Heart right ventricle (tissue), 16 donors: ENCODE data around the gene LRP1-AS. TPM values are rescaled to one million over a fixed set of nuclear protein-coding genes. Genes with fewer than 3 reads are reported as not detected.

Source experiments
- ATAC-seq, 8 donors: fragments of 200-7000 bp; cut with Tn5 transposase; one replicate each; pipeline ENCODE4 v1.9.1; 2020; ENCODE audit warnings: mild to moderate bottlenecking in 8 of 8, moderate library complexity in 8 of 8, moderate number of reproducible peaks in 1 of 8
- DNase-seq, 2 donors: peaks; one replicate each; pipeline ENCODE4 v3.0.0-alpha.2; 2020
- H3K27ac ChIP-seq, 10 donors: fragments of 200-600 bp; sonication (generic) in 2 of 10; one replicate each; pipeline versions ENCODE4 v1.5.0 to v1.8.0; 2020 to 2022; ENCODE audit warnings: mild to moderate bottlenecking in 3 of 10
- H3K27me3 ChIP-seq, 7 donors: fragments of 200-600 bp; one replicate each; pipeline ENCODE4 v1.8.0; 2021 to 2022; ENCODE audit warnings: mild to moderate bottlenecking in 2 of 7
- H3K36me3 ChIP-seq, 9 donors: fragments of 200-600 bp; sonication (generic) in 1 of 9; one replicate each; pipeline versions ENCODE4 v1.5.0 to v1.8.0; 2020 to 2022; ENCODE audit warnings: mild to moderate bottlenecking in 2 of 9
- H3K4me1 ChIP-seq, 9 donors: fragments of 200-600 bp; sonication (generic) in 1 of 9; one replicate each; pipeline versions ENCODE4 v1.5.0 to v1.8.0; 2020 to 2022; ENCODE audit warnings: mild to moderate bottlenecking in 4 of 9
- H3K4me3 ChIP-seq, 10 donors: fragments of 200-600 bp; sonication (generic) in 2 of 10; one replicate each; pipeline versions ENCODE4 v1.5.0 to v1.8.0; 2020 to 2022; ENCODE audit warnings: mild to moderate bottlenecking in 7 of 10, moderate library complexity in 2 of 10
- H3K9me3 ChIP-seq, 11 donors: fragments of 200-600 bp in 10 of 11; sonication (generic) in 2 of 11; one replicate each; pipeline versions ENCODE4 v1.5.0 to v1.8.0; 2013 to 2022; ENCODE audit warnings: mild to moderate bottlenecking in 2 of 11, control low read depth in 1 of 11, moderate library complexity in 1 of 11
- WGBS, 2 donors: extraction: QIAGEN DNeasy Blood & Tissue Kit; methylation state at CpG; one replicate each; pipeline ENCODE4 v1.1.7; 2013; ENCODE audit warnings: inconsistent platforms in 1 of 2; 5-methylcytosine and 5-hydroxymethylcytosine counted together
- intact Hi-C, 10 donors: fragments of 100-400 bp; cut with DNase I; formaldehyde crosslinking; loops; one replicate each; pipeline versions ENCODE4 v1.11.1 to v1.14.2; 2022
- polyA plus RNA-seq, 2 donors: library from polyadenylated mRNA; stranded (reverse); fragments of 200-250 nt; gene quantifications; one replicate each; pipeline ENCODE4 v1.2.3, GENCODE V29; 2013
- total RNA-seq, 10 donors: library from RNA; stranded (reverse); fragmentation: NEBNext Ultra II Directional in 3 of 10; extraction: Animal tissue kit (Norgen Biotek cat#: 25700) in 3 of 10; gene quantifications; one replicate each; pipeline versions ENCODE4 v1.2.1 to v1.2.4, GENCODE V29; 2021 to 2023
- TF ChIP-seq, protein P1 (sequence below), 9 donors: fragments of 200-600 bp; sonication (generic) in 2 of 9; IDR thresholded peaks; one replicate each; pipeline versions ENCODE4 v1.5.0 to v1.8.0; 2021 to 2022; ENCODE audit warnings: antibody characterized with exemption in 9 of 9, mild to moderate bottlenecking in 5 of 9, moderate library complexity in 1 of 9
- donor health status: Arrhythmogenic right ventricular cardiomyopathy.
- donor health status: ischemic (EF 13 %, LVEDD 7.1; RV severe dilation, severe dysfunction).
- donor health status: healthy with polysubstance abuse.
- donor health status: DM: no; HTN: yes; CAD: no.
- donor health status: DM: no; HTN: no; CAD: no.
- donor health status: ischemic (EF 25% LVEDD 6.9; RV normal size, moderate dysfunction).
- donor health status: ischemic (EF 25% LVEDD 5.7; RV mildly dilated, moderate dysfunction).
- donor health status: healthy.
- donor health status: DM: yes; HTN: yes; CAD: no.
- donor health status: Ischemic cardiomyopathy.
- donor health status: ischemic (EF 35%, LVEDD 5.7; RV mildly dilated, moderate dysfunction).
- donor health status: nonischemic (EF 11% LVEDD 7.7; RV severe dilation, severe dysfunction).
- donor health status: DM: yes; HTN: yes; CAD: no.
- donor health status: PGD.
- donor health status: ischemic (EF 29% LVEDD 5.4; RV normal size, mild dysfunction).
- donor health status: nonischemic (EF 23%, LVEDD 6.1; RV moderate dilation, normal function).

LRP1-AS gene
- total and polyA plus RNA-seq, 12 donors, result not detected

DNA sequence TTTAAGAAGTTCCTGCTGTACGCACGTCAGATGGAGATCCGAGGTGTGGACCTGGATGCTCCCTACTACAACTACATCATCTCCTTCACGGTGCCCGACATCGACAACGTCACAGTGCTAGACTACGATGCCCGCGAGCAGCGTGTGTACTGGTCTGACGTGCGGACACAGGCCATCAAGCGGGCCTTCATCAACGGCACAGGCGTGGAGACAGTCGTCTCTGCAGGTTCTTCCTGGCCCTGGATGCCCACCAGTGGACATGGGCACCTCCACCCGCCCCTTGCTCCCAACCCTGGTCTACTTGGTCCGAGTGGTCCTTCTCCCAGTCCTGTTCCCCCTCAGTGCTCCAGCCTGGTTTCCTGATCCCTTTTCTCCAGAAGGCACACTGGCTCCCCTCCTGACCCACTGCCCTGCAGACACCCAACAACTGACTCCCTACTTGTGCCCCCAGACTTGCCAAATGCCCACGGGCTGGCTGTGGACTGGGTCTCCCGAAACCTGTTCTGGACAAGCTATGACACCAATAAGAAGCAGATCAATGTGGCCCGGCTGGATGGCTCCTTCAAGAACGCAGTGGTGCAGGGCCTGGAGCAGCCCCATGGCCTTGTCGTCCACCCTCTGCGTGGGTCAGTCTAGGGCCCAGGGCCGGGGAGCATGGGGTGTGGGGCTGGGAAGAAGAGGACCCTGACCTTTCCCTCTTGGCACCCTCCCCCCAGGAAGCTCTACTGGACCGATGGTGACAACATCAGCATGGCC lies 32.1 kb upstream of the LRP1-AS start:
- Histone ChIP-seq H3K4me1 (peaks cover 0 to 16% (median 7%) of the 10 kb centered on the region in 9 donors), H3K36me3 (peaks cover 2 to 100% (median 32%) of the 10 kb centered on the region in 9 donors), H3K27ac (no peak overlapping the region), H3K4me3 (no peak overlapping the region), H3K27me3 (no peaks in the 10 kb centered on the region), H3K9me3 (no peaks in the 10 kb centered on the region)
- WGBS, 2 donors, result 91 to 95% methylated on average over 27 of the region's 27 CpGs
- intact Hi-C loops, result loop anchor here in 6 of 10 donors (5.0 to 10.0 kb wide), 3 partner anchors 107 to 115 kb away; no protein-coding TSS in a partner anchor
- ATAC-seq (no peak), DNase-seq (no peak)
- TF ChIP-seq, protein P1, sequence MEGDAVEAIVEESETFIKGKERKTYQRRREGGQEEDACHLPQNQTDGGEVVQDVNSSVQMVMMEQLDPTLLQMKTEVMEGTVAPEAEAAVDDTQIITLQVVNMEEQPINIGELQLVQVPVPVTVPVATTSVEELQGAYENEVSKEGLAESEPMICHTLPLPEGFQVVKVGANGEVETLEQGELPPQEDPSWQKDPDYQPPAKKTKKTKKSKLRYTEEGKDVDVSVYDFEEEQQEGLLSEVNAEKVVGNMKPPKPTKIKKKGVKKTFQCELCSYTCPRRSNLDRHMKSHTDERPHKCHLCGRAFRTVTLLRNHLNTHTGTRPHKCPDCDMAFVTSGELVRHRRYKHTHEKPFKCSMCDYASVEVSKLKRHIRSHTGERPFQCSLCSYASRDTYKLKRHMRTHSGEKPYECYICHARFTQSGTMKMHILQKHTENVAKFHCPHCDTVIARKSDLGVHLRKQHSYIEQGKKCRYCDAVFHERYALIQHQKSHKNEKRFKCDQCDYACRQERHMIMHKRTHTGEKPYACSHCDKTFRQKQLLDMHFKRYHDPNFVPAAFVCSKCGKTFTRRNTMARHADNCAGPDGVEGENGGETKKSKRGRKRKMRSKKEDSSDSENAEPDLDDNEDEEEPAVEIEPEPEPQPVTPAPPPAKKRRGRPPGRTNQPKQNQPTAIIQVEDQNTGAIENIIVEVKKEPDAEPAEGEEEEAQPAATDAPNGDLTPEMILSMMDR (IDR thresholded peaks at IDR 0.05), result no peak

DNA sequence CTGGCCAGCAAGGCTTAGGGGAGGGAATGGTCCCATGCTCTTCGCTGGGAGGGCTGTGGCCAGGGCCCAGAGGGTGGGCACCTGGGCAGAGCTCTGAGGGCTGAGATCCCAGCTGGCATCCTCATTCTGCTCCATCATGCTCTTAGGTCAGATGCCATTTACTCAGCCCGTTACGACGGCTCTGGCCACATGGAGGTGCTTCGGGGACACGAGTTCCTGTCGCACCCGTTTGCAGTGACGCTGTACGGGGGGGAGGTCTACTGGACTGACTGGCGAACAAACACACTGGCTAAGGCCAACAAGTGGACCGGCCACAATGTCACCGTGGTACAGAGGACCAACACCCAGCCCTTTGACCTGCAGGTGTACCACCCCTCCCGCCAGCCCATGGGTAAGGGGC lies 30.8 kb upstream of the LRP1-AS start:
- Histone ChIP-seq H3K9me3 (no peaks in the 10 kb centered on the region), H3K27ac (no peak overlapping the region), H3K36me3 (peaks cover 2 to 100% (median 21%) of the 10 kb centered on the region in 9 donors), H3K4me1 (peaks cover 0 to 17% (median 7%) of the 10 kb centered on the region in 9 donors), H3K27me3 (no peaks in the 10 kb centered on the region), H3K4me3 (no peak overlapping the region)
- TF ChIP-seq, protein P1 (IDR thresholded peaks at IDR 0.05), result no peak
- 89 to 90% methylated on average over 14 of the region's 14 CpGs for WGBS, 2 donors
- no peak for ATAC-seq
- DNase-seq, result no peak
- intact Hi-C loops, result no loop called here

DNA sequence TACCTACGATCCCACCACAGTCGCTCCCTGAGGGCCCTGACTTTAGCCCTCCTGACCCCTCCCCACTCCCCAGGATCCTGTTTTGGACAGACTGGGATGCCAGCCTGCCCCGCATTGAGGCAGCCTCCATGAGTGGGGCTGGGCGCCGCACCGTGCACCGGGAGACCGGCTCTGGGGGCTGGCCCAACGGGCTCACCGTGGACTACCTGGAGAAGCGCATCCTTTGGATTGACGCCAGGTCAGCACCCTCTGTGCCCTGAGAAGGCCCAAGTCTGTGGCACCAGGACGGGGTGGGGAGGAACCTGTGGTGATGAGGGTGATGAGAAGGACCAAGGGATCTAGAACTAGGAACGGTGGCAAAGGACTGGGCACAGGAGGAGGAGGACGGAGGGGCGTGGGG lies 29.9 kb upstream of the LRP1-AS start:
- peaks cover 0 to 19% (median 7%) of the 10 kb centered on the region in 9 donors for H3K4me1 ChIP-seq
- no peaks in the 10 kb centered on the region for H3K27me3 ChIP-seq
- intact Hi-C loops, result no loop called here
- ATAC-seq (no peak), DNase-seq (no peak)
- H3K9me3 ChIP-seq, result no peaks in the 10 kb centered on the region
- H3K36me3 ChIP-seq, result peaks cover 2 to 100% (median 21%) of the 10 kb centered on the region in 9 donors
- H3K27ac ChIP-seq, result no peak overlapping the region
- WGBS, 2 donors, result 92 to 93% methylated on average over 16 of the region's 16 CpGs
- TF ChIP-seq, protein P1 (IDR thresholded peaks at IDR 0.05), result no peak
- no peak overlapping the region for H3K4me3 ChIP-seq

DNA sequence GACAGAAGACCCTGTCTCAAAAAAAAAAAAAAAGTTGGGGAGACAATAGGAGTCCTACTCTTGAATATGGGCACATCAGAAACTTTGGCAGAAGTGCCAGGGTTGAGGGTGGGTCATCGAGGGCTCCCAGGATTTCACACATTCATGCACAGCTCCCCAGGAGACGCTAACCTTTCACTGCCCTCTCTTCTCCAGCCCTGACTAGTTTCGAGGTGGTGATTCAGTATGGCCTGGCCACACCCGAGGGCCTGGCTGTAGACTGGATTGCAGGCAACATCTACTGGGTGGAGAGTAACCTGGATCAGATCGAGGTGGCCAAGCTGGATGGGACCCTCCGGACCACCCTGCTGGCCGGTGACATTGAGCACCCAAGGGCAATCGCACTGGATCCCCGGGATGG lies 29.4 kb upstream of the LRP1-AS start:
- H3K36me3 ChIP-seq, result peaks cover 2 to 98% (median 21%) of the 10 kb centered on the region in 9 donors
- TF ChIP-seq, protein P1 (IDR thresholded peaks at IDR 0.05), result no peak
- 91 to 92% methylated on average over 9 of the region's 9 CpGs for WGBS, 2 donors

More for the DNA sequence above, 29.4 kb upstream of the LRP1-AS start:
- Histone ChIP-seq H3K27ac (no peak overlapping the region), H3K4me3 (no peak overlapping the region), H3K9me3 (no peaks in the 10 kb centered on the region), H3K27me3 (no peaks in the 10 kb centered on the region), H3K4me1 (peaks cover 0 to 19% (median 7%) of the 10 kb centered on the region in 9 donors)
- ATAC-seq (no peak), DNase-seq (no peak)
- intact Hi-C loops, result no loop called here
